Left ventricle myocardium inferior (tissue), 1 donor: ENCODE results near the gene TOLLIP. TPM values are rescaled to one million over a fixed set of nuclear protein-coding genes. Genes with fewer than 3 reads are reported as not detected.

Experiments
- DNase-seq: peaks from one replicate; pipeline ENCODE4 v3.0.0-alpha.2; 2020
- H3K27ac ChIP-seq: fragments of 200-600 bp; replicated peaks from 2 replicates; pipeline ENCODE4 v1.8.0; 2021
- H3K27me3 ChIP-seq: fragments of 200-600 bp; 2 replicates; pipeline ENCODE4 v1.8.0; 2021; ENCODE audit warnings: low read depth
- H3K36me3 ChIP-seq: fragments of 200-600 bp; 2 replicates; pipeline ENCODE4 v1.8.0; 2021
- H3K4me1 ChIP-seq: fragments of 200-600 bp; 2 replicates; pipeline ENCODE4 v1.8.0; 2021
- H3K4me3 ChIP-seq: fragments of 200-600 bp; 2 replicates; pipeline ENCODE4 v1.8.0; 2021; ENCODE audit warnings: mild to moderate bottlenecking, moderate library complexity
- H3K9me3 ChIP-seq: fragments of 200-600 bp; replicated peaks from 2 replicates; pipeline ENCODE4 v1.8.0; 2021
- CTCF ChIP-seq: fragments of 200-600 bp; IDR thresholded peaks from 2 replicates; pipeline ENCODE4 v1.8.0; 2021; ENCODE audit warnings: antibody characterized with exemption, mild to moderate bottlenecking, borderline replicate concordance
- intact Hi-C: fragments of 100-400 bp; cut with micrococcal nuclease; formaldehyde crosslinking; loops from one replicate; pipeline ENCODE4 v1.11.0; 2022
- total RNA-seq: library from RNA; stranded (reverse); fragmentation: NEBNext Ultra II Directional; extraction: Animal tissue kit (Norgen Biotek cat#: 25700); gene quantifications from one replicate; pipeline ENCODE4 v1.2.1, GENCODE V29; 2021
- donor health status: DM: no; HTN: yes; CAD: no; lungs with severe emphysema.

TOLLIP gene
- total RNA-seq, 1 donor from 2014 or later: 51.9 TPM

DNA sequence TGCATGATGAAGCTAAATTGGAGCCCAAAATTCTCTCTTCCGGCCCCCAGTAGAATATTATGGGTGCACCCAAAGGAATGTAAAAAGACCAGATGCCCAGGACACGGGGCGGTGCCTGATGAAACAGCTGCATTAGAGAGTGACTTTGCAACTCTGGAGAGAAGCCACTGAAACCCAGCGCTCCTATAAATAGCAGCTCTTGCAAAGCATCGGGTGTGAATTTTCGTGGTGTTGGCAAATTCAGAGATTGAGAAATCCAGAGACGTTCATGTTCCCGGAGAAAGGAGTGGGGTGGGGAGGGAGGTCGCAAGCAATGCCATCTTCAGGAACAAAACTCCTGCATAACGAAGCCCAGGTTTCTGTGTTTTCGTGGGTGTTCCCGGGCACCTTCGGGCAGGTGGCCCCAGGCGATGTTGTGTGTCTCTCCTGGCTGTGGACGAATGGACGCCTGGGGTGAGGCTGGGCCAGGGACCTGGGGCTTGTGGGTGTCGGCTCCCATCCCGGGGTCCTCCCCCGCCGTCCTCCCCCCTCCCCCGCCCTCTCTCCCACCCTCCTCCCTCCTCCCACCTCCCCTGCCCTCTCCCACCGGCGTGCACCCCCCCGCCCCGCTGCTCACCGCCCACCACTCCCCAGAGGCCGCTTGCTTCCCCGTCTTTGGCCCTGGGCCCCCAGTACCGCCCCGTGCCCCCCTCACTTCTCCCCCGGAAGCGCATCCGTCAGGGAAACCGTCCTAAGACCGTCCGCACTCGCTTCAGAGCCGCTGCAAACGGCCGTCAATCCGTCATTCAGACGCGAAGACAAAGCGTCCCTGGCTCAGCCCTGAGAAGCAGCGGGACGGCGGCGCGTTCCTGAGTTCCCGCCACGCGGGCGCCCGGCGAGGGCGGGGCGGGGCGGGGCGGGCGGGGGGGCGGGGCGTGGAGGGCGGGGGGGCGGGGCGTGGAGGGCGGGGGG, 26.7 kb upstream of the TOLLIP start:
- DNase-seq: peak; percentile 50
- intact Hi-C loops: no loop called here
- Histone ChIP-seq H3K27me3 (peaks cover 15% of the 10 kb centered on the region), H3K4me1 (peaks cover 21% of the 10 kb centered on the region), H3K9me3 (no peaks in the 10 kb centered on the region), H3K27ac (peak overlapping the region; percentile 73), H3K36me3 (no peaks in the 10 kb centered on the region), H3K4me3 (peak overlapping the region; percentile 67)
- no peak for TF ChIP-seq CTCF

GRCh38 chr11:1335264-1335810, 25.9 kb upstream of the TOLLIP start:
- no peak for TF ChIP-seq CTCF
- DNase-seq: no peak
- Histone ChIP-seq H3K9me3 (no peaks in the 10 kb centered on the region), H3K4me1 (peaks cover 21% of the 10 kb centered on the region), H3K4me3 (peak overlapping the region; percentile 67), H3K27me3 (peaks cover 22% of the 10 kb centered on the region), H3K27ac (peak overlapping the region; percentile 73), H3K36me3 (no peaks in the 10 kb centered on the region)
- intact Hi-C loops: no loop called here

- H3K4me3 ChIP-seq: no peak overlapping the region
- no peak for DNase-seq
- peaks cover 9% of the 10 kb centered on the region for H3K9me3 ChIP-seq
- TF ChIP-seq CTCF: no peak
- intact Hi-C loops: no loop called here
- no peak overlapping the region for H3K27ac ChIP-seq
- no peaks in the 10 kb centered on the region for H3K36me3 ChIP-seq
- peaks cover 21% of the 10 kb centered on the region for H3K4me1 ChIP-seq
- H3K27me3 ChIP-seq: peaks cover 32% of the 10 kb centered on the region
These were observed 24.4 kb upstream of the TOLLIP start for GRCh38 chr11:1333860-1334259.

DNA sequence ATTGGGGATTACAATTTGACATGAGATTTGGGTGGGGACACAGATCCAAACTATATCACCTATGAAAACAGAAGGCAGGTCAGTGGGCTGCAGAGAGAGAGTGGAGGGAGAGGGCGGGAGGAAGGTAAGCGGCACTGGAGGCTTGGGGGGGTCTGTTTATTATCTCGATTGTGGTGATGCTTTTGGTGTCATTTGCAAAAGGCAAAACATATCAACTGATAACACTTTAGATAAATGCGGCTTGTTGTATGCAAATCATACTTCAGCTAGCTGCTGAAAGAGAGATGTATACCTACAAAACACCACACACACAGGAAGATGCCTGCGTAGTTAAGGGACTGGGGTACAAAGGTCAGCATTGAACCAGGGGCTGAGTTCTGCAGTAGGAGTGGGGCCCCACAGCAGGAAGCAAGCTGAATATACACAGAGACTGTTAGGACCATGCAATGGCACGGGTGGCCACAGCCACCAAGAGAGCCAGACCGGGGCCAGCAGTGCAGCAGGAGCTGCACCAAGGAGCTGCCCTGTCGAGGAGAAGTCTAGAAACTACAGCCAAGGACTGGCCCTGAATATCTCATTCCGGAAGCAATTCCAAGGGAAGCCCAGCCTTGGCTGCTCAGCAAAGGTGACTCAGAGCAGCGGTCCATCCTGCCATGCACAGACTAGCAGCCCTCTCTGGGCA, 23.8 kb upstream of the TOLLIP start:
- H3K4me3 ChIP-seq: no peak overlapping the region
- H3K36me3 ChIP-seq: no peaks in the 10 kb centered on the region
- peaks cover 15% of the 10 kb centered on the region for H3K9me3 ChIP-seq
- H3K27me3 ChIP-seq: peaks cover 34% of the 10 kb centered on the region
- peaks cover 21% of the 10 kb centered on the region for H3K4me1 ChIP-seq
- no peak for TF ChIP-seq CTCF
- intact Hi-C loops: no loop called here
- no peak overlapping the region for H3K27ac ChIP-seq
- DNase-seq: no peak

- intact Hi-C loops: no loop called here
- Histone ChIP-seq H3K27ac (no peak overlapping the region), H3K4me3 (no peak overlapping the region), H3K9me3 (peaks cover 27% of the 10 kb centered on the region), H3K36me3 (no peaks in the 10 kb centered on the region), H3K4me1 (peaks cover 4% of the 10 kb centered on the region), H3K27me3 (peaks cover 43% of the 10 kb centered on the region)
- TF ChIP-seq CTCF: no peak
- DNase-seq: no peak
These were observed 21.0 kb upstream of the TOLLIP start for GRCh38 chr11:1330473-1330872.
